ENCODE measurements around the gene DNAH17. TPM values are rescaled to one million over a fixed set of nuclear protein-coding genes. Genes with fewer than 3 reads are reported as not detected.

Gene DNAH17
- total and polyA plus RNA-seq, 2 donors (not counting 1 experiment from before 2014, with no cell fraction given), result 0.01 to 0.12 TPM

- Histone ChIP-seq H3K9me3 (ENCODE audit: control extremely low read depth in 1 of 3, control insufficient read depth in 2 of 3, insufficient read depth in 1 of 3, low read length in 2 of 3) (no peaks in the 10 kb centered on the region), H3K36me3 (replicated peaks in 1 of 2; ENCODE audit: control extremely low read depth in 1 of 2, control insufficient read depth in 1 of 2, extremely low read depth in 1 of 2, insufficient read depth in 2 of 2, low read length in 1 of 2) (no peaks in the 10 kb centered on the region), H3K9ac (ENCODE audit: low read length) (no peak overlapping the region), H3K27me3 (replicated peaks in 1 of 4; ENCODE audit: control extremely low read depth in 1 of 4, control insufficient read depth in 3 of 4, insufficient read depth in 4 of 4, low read length in 3 of 4) (peaks cover 0 to 2% (median 0%) of the 10 kb centered on the region in 4 experiments), H3K4me1 (ENCODE audit: control insufficient read depth in 2 of 2, insufficient read depth in 2 of 2, low read length in 2 of 2) (peaks cover 0 to 16% of the 10 kb centered on the region in 2 donors), H3K27ac (ENCODE audit: low read length in 2 of 2) (no peak overlapping the region), H3K4me3 (ENCODE audit: control extremely low read depth in 1 of 5, extremely low read depth in 1 of 5, insufficient read depth in 1 of 5, low read depth in 2 of 5, low read length in 4 of 5) (no peak overlapping the region), H3K79me2 (ENCODE audit: control insufficient read depth, insufficient read depth, low read length) (no peaks in the 10 kb centered on the region), H2AFZ (ENCODE audit: insufficient read depth, low read depth, low read length, poor library complexity, severe bottlenecking) (no peak overlapping the region), H4K20me1 (ENCODE audit: control insufficient read depth, insufficient read depth, low read length, poor library complexity, severe bottlenecking) (no peaks in the 10 kb centered on the region), H3K4me2 (replicated peaks; ENCODE audit: low read depth, low read length, poor library complexity, severe bottlenecking) (no peak overlapping the region)
- H3K9me3 Mint-ChIP-seq (ENCODE audit: insufficient read depth), result no peaks in the 10 kb centered on the region
- H3K4me1 Mint-ChIP-seq, result peaks cover 6% of the 10 kb centered on the region
- WGBS (ENCODE audit: insufficient coverage), result 89% methylated on average over 16 of the region's 16 CpGs
- no peak overlapping the region for H3K4me3 Mint-ChIP-seq
- H3K27me3 Mint-ChIP-seq, result peaks cover 7% of the 10 kb centered on the region
- ChIA-PET CTCF (no interaction called here), POLR2A (no interaction called here)
- ATAC-seq (ENCODE audit: low read depth), result no peak
- TF ChIP-seq, protein P1, sequence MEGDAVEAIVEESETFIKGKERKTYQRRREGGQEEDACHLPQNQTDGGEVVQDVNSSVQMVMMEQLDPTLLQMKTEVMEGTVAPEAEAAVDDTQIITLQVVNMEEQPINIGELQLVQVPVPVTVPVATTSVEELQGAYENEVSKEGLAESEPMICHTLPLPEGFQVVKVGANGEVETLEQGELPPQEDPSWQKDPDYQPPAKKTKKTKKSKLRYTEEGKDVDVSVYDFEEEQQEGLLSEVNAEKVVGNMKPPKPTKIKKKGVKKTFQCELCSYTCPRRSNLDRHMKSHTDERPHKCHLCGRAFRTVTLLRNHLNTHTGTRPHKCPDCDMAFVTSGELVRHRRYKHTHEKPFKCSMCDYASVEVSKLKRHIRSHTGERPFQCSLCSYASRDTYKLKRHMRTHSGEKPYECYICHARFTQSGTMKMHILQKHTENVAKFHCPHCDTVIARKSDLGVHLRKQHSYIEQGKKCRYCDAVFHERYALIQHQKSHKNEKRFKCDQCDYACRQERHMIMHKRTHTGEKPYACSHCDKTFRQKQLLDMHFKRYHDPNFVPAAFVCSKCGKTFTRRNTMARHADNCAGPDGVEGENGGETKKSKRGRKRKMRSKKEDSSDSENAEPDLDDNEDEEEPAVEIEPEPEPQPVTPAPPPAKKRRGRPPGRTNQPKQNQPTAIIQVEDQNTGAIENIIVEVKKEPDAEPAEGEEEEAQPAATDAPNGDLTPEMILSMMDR (IDR thresholded peaks at IDR 0.05), result no peak
- TF ChIP-seq EZH2 (IDR thresholded peaks at IDR 0.05; ENCODE audit: borderline replicate concordance, insufficient read depth, low read depth, low read length, poor library complexity, severe bottlenecking), result no peak
- intact Hi-C loops (cut with micrococcal nuclease), result no loop called here
- no peak for DNase-seq
- no peak overlapping the region for H3K27ac Mint-ChIP-seq
These were observed 8.6 kb downstream of the DNAH17 start for GRCh38 chr17:78568494-78569115.

DNA sequence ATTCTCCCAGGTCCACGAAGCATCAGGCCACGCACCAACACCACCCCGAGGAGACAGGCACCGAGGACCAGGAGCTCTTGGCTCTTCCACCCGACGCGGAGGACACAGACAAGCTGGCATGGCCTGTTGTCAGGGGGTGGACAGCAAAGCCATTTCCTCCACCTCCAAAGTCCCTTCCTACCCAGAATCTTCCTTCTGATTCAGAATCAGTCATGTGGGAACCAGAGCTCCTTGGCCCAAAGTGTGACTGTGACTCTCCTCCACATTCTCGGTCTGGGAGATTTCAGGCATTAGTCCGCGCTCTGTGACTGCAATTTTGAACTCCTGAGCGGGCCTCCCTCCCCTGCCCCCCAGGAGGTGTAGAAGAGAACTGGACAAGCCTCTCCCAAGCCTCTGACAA, 9.2 kb downstream of the DNAH17 start:
- Histone ChIP-seq H3K4me2 (replicated peaks; ENCODE audit: low read depth, low read length, poor library complexity, severe bottlenecking) (no peak overlapping the region), H4K20me1 (ENCODE audit: control insufficient read depth, insufficient read depth, low read length, poor library complexity, severe bottlenecking) (no peaks in the 10 kb centered on the region), H2AFZ (ENCODE audit: insufficient read depth, low read depth, low read length, poor library complexity, severe bottlenecking) (no peak overlapping the region), H3K9ac (ENCODE audit: low read length) (no peak overlapping the region), H3K36me3 (replicated peaks in 1 of 2; ENCODE audit: control extremely low read depth in 1 of 2, control insufficient read depth in 1 of 2, extremely low read depth in 1 of 2, insufficient read depth in 2 of 2, low read length in 1 of 2) (no peaks in the 10 kb centered on the region), H3K9me3 (ENCODE audit: control extremely low read depth in 1 of 3, control insufficient read depth in 2 of 3, insufficient read depth in 1 of 3, low read length in 2 of 3) (no peaks in the 10 kb centered on the region), H3K4me3 (ENCODE audit: control extremely low read depth in 1 of 5, extremely low read depth in 1 of 5, insufficient read depth in 1 of 5, low read depth in 2 of 5, low read length in 4 of 5) (no peak overlapping the region), H3K4me1 (ENCODE audit: control insufficient read depth in 2 of 2, insufficient read depth in 2 of 2, low read length in 2 of 2) (peaks cover 0 to 16% of the 10 kb centered on the region in 2 donors), H3K27me3 (replicated peaks in 1 of 4; ENCODE audit: control extremely low read depth in 1 of 4, control insufficient read depth in 3 of 4, insufficient read depth in 4 of 4, low read length in 3 of 4) (peaks cover 0 to 2% (median 0%) of the 10 kb centered on the region in 4 experiments), H3K79me2 (ENCODE audit: control insufficient read depth, insufficient read depth, low read length) (no peaks in the 10 kb centered on the region), H3K27ac (ENCODE audit: low read length in 2 of 2) (no peak overlapping the region)
- Mint-ChIP-seq H3K9me3 (ENCODE audit: insufficient read depth) (no peaks in the 10 kb centered on the region), H3K27ac (no peak overlapping the region), H3K4me1 (peaks cover 6% of the 10 kb centered on the region), H3K4me3 (no peak overlapping the region), H3K27me3 (peaks cover 9% of the 10 kb centered on the region)
- ChIA-PET POLR2A (no interaction called here), CTCF (no interaction called here)
- 99% methylated on average over 10 of the region's 11 CpGs for WGBS (ENCODE audit: insufficient coverage)
- ATAC-seq (ENCODE audit: low read depth), result no peak
- intact Hi-C loops (cut with micrococcal nuclease), result no loop called here
- TF ChIP-seq, protein P1 (IDR thresholded peaks at IDR 0.05), result no peak
- TF ChIP-seq EZH2 (IDR thresholded peaks at IDR 0.05; ENCODE audit: borderline replicate concordance, insufficient read depth, low read depth, low read length, poor library complexity, severe bottlenecking), result no peak
- DNase-seq, result no peak
